Measurements from ENCODE around the gene MIEF1.

MIEF1 gene

GRCh38 chr22:39487826-39488520 lies 14.1 kb upstream of the MIEF1 start:
- ChIA-PET CTCF (no interaction called here), POLR2A (interaction anchor here (4.1 kb wide), 1 partner anchor 32 kb away, joined by 22 read pairs; the partner anchor contains the start of gene ATF4)
- TF ChIP-seq ELF4 (IDR thresholded peaks at IDR 0.05) = no peak
- no peak for TF ChIP-seq FOXA1 (IDR thresholded peaks at IDR 0.05)
- no peak for TF ChIP-seq HDGF (IDR thresholded peaks at IDR 0.05; ENCODE audit: borderline replicate concordance)
- TF ChIP-seq SP1 (IDR thresholded peaks at IDR 0.05) = no peak
- TF ChIP-seq ARNT (IDR thresholded peaks at IDR 0.05) = no peak
- no peak for TF ChIP-seq PKNOX1 (IDR thresholded peaks at IDR 0.05)
- TF ChIP-seq CTBP1 (IDR thresholded peaks at IDR 0.05; ENCODE audit: borderline replicate concordance) = no peak
- no peak for TF ChIP-seq SUZ12 (IDR thresholded peaks at IDR 0.05)
- TF ChIP-seq ZNF384 (IDR thresholded peaks at IDR 0.05) = no peak
- no peak for TF ChIP-seq TARDBP (IDR thresholded peaks at IDR 0.05)
- TF ChIP-seq LEF1 (IDR thresholded peaks at IDR 0.05; ENCODE audit: borderline replicate concordance) = no peak
- TF ChIP-seq FOXM1 (IDR thresholded peaks at IDR 0.05; ENCODE audit: borderline replicate concordance) = no peak
- no peak for TF ChIP-seq FOXK2 (IDR thresholded peaks at IDR 0.05)
- TF ChIP-seq BHLHE40 (IDR thresholded peaks at IDR 0.05; ENCODE audit: borderline replicate concordance) = no peak
- TF ChIP-seq NFRKB (IDR thresholded peaks at IDR 0.05) = no peak
- TF ChIP-seq L3MBTL2 (conservative IDR thresholded peaks at IDR 0.05) = no peak
- no peak for DNase-seq (ENCODE audit: extremely low spot score)

- TF ChIP-seq NFRKB (IDR thresholded peaks at IDR 0.05) (no peak), SUZ12 (IDR thresholded peaks at IDR 0.05) (no peak), ELF4 (IDR thresholded peaks at IDR 0.05) (no peak), FOXM1 (IDR thresholded peaks at IDR 0.05; ENCODE audit: borderline replicate concordance) (no peak), ZNF384 (IDR thresholded peaks at IDR 0.05) (no peak), SP1 (IDR thresholded peaks at IDR 0.05) (no peak), L3MBTL2 (conservative IDR thresholded peaks at IDR 0.05) (no peak), LEF1 (IDR thresholded peaks at IDR 0.05; ENCODE audit: borderline replicate concordance) (no peak), ARNT (IDR thresholded peaks at IDR 0.05) (no peak), FOXA1 (IDR thresholded peaks at IDR 0.05) (no peak), BHLHE40 (IDR thresholded peaks at IDR 0.05; ENCODE audit: borderline replicate concordance) (no peak), PKNOX1 (IDR thresholded peaks at IDR 0.05) (no peak), TARDBP (IDR thresholded peaks at IDR 0.05) (no peak), CTBP1 (IDR thresholded peaks at IDR 0.05; ENCODE audit: borderline replicate concordance) (no peak), FOXK2 (IDR thresholded peaks at IDR 0.05) (no peak), HDGF (IDR thresholded peaks at IDR 0.05; ENCODE audit: borderline replicate concordance) (no peak)
- no peak for DNase-seq (ENCODE audit: extremely low spot score)
- CTCF ChIA-PET = interaction anchor here (0.6 kb wide), 1 partner anchor 18 kb away, joined by 3 read pairs; no protein-coding TSS in a partner anchor
- POLR2A ChIA-PET = interaction anchor here (2.2 to 4.2 kb wide), 3 partner anchors 13 to 169 kb away, joined by 12 to 25 read pairs (median 22); partner anchors contain the start of genes ATF4, MIEF1 and RPL3
These were observed 13.5 kb upstream of the MIEF1 start for GRCh38 chr22:39488563-39489083.

GRCh38 chr22:39489094-39490068 lies 12.7 kb upstream of the MIEF1 start:
- no peak for DNase-seq (ENCODE audit: extremely low spot score)
- POLR2A ChIA-PET = interaction anchor here (0.8 to 4.2 kb wide), 13 partner anchors 9 to 170 kb away, joined by 3 to 25 read pairs (median 4); partner anchors contain the start of genes ATF4, MIEF1, RPL3 and RPS19BP1
- CTCF ChIA-PET = interaction anchor here (0.6 to 3.5 kb wide), 3 partner anchors 18 to 39 kb away, joined by 3 to 21 read pairs (median 3); no protein-coding TSS in a partner anchor
- no peak for TF ChIP-seq ARNT (IDR thresholded peaks at IDR 0.05)
- TF ChIP-seq ZNF384 (IDR thresholded peaks at IDR 0.05) = no peak
- no peak for TF ChIP-seq PKNOX1 (IDR thresholded peaks at IDR 0.05)
- no peak for TF ChIP-seq ELF4 (IDR thresholded peaks at IDR 0.05)
- no peak for TF ChIP-seq L3MBTL2 (conservative IDR thresholded peaks at IDR 0.05)

- TF ChIP-seq ZNF384 (IDR thresholded peaks at IDR 0.05) = no peak
- no peak; the same call in 1 of the 2 replicates for TF ChIP-seq L3MBTL2 (conservative IDR thresholded peaks at IDR 0.05)
- no peak for TF ChIP-seq HDGF (IDR thresholded peaks at IDR 0.05; ENCODE audit: borderline replicate concordance)
- no peak for TF ChIP-seq NFRKB (IDR thresholded peaks at IDR 0.05)
- no peak for TF ChIP-seq SP1 (IDR thresholded peaks at IDR 0.05)
- no peak for TF ChIP-seq PKNOX1 (IDR thresholded peaks at IDR 0.05)
- TF ChIP-seq FOXM1 (IDR thresholded peaks at IDR 0.05; ENCODE audit: borderline replicate concordance) = no peak
- no peak for TF ChIP-seq ARNT (IDR thresholded peaks at IDR 0.05)
- TF ChIP-seq FOXA1 (IDR thresholded peaks at IDR 0.05) = no peak
- TF ChIP-seq SUZ12 (IDR thresholded peaks at IDR 0.05) = no peak
- TF ChIP-seq ELF4 (IDR thresholded peaks at IDR 0.05) = no peak
- no peak for TF ChIP-seq LEF1 (IDR thresholded peaks at IDR 0.05; ENCODE audit: borderline replicate concordance)
- no peak for TF ChIP-seq TARDBP (IDR thresholded peaks at IDR 0.05)
- TF ChIP-seq FOXK2 (IDR thresholded peaks at IDR 0.05) = no peak
- TF ChIP-seq CTBP1 (IDR thresholded peaks at IDR 0.05; ENCODE audit: borderline replicate concordance) = no peak
- TF ChIP-seq BHLHE40 (IDR thresholded peaks at IDR 0.05; ENCODE audit: borderline replicate concordance) = no peak
- ChIA-PET POLR2A (interaction anchor here (0.8 to 4.2 kb wide), 16 partner anchors 9 to 170 kb away, joined by 3 to 25 read pairs (median 4); partner anchors contain the start of genes ATF4, MIEF1, RPL3 and RPS19BP1), CTCF (interaction anchor here (1.0 to 3.5 kb wide), 2 partner anchors 25 to 39 kb away, joined by 3 to 21 read pairs; no protein-coding TSS in a partner anchor)
- peak; percentile 93 for DNase-seq (ENCODE audit: extremely low spot score)
These were observed 11.8 kb upstream of the MIEF1 start for GRCh38 chr22:39490135-39490798.
